ENCODE measurements around the gene CHRDL2.

CHRDL2 gene

DNA sequence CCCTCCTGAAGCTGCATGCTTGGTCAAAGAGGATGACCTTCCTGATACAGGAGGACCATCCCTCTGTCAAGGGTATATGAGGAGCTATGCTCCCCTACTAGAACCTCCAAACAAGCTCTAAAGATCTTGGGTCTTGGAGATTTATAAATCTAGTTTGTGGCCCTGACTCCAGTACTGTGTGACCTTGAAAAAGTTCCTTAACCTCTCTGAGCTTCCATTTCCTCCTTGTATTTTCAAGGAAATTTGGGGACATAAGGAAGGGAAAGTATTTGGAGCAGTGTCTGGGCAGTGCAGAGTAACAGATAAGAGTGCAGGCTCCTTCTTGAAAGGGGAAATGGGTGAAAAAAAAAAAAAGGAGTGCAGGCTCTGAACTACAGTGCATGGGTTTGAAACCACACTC lies 45.9 kb downstream of the CHRDL2 start:
- DNase-seq (ENCODE audit: low read depth) = no peak

DNA sequence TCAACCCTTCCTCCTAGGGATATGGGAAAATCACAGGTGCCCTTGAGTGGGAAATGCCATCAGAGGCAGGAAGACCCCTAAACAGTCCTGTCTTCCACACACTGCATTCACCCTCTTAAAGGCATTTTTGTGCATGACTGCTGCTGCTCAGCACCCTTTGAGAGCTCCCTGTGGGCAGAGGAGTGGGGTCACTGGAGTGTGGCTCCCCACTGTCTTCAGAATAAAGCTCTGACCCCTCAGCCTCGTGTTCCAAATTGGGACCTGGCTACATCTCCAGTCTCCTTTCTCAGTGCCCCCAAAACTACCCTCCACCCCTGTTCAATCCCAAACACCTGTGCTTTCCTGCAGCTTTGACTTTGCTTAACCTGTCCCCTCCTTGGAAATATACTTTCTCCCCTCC lies 46.6 kb downstream of the CHRDL2 start:
- no peak for DNase-seq (ENCODE audit: low read depth)

GRCh38 chr11:74683941-74684481 lies 47.2 kb downstream of the CHRDL2 start:
- no peak for DNase-seq (ENCODE audit: low read depth)

GRCh38 chr11:74683279-74683871 lies 47.9 kb downstream of the CHRDL2 start:
- DNase-seq (ENCODE audit: low read depth) = no peak

DNA sequence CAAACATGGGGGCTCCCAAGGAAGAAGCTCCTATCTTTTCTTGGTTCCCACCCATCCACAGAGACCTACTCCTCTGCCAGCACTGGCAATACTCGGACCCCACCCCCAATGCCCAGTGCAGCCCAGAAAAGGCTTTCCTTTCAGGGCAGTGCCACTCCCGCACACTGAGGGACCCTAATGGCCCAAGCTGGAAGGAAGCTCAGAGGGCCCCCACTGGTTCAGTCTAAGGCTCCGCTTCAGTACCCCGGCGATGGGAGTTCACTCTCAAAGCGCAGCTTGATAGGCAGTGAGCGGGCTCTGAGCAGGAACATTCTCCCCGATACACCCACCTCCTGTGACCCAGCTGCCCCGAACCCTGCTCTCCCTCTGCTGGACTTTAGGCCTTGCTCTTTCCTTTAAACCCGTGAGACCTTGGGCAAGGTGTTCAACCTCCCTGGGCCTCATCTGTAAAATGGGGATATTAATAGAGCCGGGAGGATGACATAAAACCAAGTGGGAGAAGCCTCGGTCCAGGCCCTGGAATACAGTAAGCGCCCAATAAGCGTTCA lies 48.4 kb downstream of the CHRDL2 start:
- no peak for DNase-seq (ENCODE audit: low read depth)

GRCh38 chr11:74681686-74682651 lies 49.3 kb downstream of the CHRDL2 start:
- no peak for DNase-seq (ENCODE audit: low read depth)

- no peak for DNase-seq (ENCODE audit: low read depth)
Observed at GRCh38 chr11:74680703-74681531, 50.3 kb downstream of the CHRDL2 start.

GRCh38 chr11:74680035-74680671 lies 51.1 kb downstream of the CHRDL2 start:
- no peak for DNase-seq (ENCODE audit: low read depth)

DNA sequence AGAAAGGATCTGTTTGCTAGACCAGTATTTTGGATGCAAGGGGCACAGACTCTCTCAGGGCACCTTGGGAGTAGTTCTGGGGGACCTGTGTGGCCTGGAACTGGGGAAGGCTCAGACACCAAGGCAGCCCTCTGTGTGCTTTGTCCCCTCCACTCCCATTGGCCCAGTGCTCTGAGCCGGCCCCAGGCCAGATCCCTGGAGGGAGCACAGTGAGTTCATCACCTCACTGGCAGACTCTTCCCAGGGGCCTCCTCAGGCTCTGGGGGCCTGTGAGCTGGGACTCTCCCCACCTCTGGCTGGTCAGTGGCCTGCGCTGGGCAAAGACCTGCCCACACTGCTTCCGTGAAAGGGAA lies 51.7 kb downstream of the CHRDL2 start:
- no peak for DNase-seq (ENCODE audit: low read depth)

GRCh38 chr11:74678591-74679512 lies 52.4 kb downstream of the CHRDL2 start:
- DNase-seq (ENCODE audit: low read depth) = no peak

DNA sequence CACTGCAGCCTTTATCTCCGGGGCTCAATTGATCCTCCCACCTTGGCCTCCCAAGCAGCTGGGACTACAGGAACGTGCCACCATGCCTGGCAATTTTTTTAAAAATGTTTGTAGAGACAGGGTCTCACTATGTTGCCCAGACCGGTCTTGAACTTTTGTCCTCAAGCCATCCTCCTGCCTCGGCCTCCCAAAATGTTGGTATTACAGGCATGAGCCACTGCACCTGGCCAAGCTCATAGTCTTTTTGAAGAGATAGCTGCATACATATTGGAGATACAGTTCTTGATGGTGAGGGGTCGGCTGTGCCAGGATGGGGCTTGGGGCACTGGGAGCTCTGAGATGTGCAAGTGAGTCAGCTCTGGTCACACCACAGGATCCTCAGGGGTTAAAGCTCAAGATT lies 53.2 kb downstream of the CHRDL2 start:
- DNase-seq (ENCODE audit: low read depth) = no peak

- DNase-seq (ENCODE audit: low read depth) = no peak
Observed at GRCh38 chr11:74677131-74677530, 54.1 kb downstream of the CHRDL2 start.

- no peak for DNase-seq (ENCODE audit: low read depth)
Observed at GRCh38 chr11:74676596-74676995, 54.6 kb downstream of the CHRDL2 start.

- no peak for DNase-seq (ENCODE audit: low read depth)
Observed at GRCh38 chr11:74675761-74676160, 55.5 kb downstream of the CHRDL2 start.

DNA sequence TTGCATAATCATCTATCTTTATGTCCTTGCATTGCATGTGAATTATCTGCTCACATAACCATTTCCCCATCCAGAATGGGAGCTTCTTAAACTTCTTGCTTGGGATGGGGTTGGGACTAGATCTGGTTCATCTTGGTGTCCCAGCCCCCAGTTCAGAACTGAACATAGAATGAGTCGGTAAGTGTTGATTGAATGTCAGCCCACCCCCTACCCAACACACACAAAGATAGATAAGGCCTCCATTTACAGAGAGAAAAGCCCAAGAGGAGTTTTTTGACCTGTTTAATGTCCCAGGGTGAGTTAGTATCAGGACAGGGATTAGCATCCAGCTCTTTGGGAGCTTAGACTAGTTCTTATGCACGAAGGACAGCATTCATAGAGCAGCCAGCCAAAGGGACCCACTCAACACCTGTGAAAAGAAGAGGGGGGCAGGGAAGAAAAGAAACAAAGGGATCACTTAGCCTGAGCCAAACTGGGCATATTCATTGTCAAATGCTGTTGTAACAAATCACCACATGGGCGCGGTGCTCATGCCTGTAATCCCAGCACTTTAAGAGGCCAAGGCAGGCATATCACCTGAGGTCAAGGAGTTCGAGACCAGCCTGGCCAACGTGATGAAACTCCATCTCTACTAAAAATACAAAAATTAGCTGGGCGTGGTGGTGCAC lies 57.4 kb downstream of the CHRDL2 start:
- DNase-seq (ENCODE audit: low read depth) = no peak

DNA sequence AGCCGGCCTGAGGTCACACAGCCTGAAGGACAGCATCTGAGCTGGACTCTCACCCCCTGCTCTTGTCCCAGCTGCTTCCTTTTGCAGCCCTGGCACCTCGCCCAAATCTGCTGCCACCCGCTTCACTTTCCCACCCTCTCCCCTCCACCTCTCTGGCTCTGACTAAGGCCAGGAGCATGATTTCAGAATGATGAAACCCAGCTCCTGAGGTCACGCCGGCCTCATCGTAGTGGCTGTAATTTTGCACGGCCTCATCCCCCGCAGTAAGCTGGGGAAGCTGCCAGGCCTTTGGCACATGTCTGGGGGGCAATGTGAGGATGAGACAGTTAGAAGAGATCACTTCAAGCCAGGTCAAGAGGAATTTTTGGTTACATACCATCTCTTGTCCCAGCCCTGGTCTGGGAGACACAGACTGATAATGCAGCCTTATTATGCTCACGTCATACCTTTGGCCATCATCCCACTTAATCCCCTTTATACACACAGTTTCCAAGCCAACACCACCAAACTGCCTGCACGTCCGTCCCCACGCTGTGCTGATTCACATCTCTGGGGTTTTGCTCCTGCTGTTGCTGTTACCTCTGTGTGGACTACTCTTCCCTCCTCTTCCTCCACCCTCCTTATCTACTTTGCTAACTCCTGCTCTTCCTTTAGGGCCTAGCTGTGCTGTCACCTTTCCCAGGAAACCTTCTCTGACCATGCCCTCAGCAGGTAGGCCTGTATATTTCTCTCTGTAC lies 58.1 kb downstream of the CHRDL2 start:
- no peak for DNase-seq (ENCODE audit: low read depth)

- no peak for DNase-seq (ENCODE audit: low read depth)
Observed at GRCh38 chr11:74672332-74672955, 58.8 kb downstream of the CHRDL2 start.

- DNase-seq (ENCODE audit: low read depth) = no peak
Observed at GRCh38 chr11:74671520-74672196, 59.6 kb downstream of the CHRDL2 start.
